Panc1 (cell line): ENCODE measurements around the gene AACS.
"Not testable (repeated sequence)": the region's sequence is repeated elsewhere in the genome, so short reads cannot be mapped to it uniquely, and the experiment has no call there.

Source experiments
- SIN3A ChIP-seq: IDR thresholded peaks from 2 replicates; pipeline ENCODE4 v1.6.1; 2012; ENCODE audit warnings: low read depth, mild to moderate bottlenecking, low read length, moderate library complexity, borderline replicate concordance; ENCODE audit not compliant: insufficient read depth
- TF ChIP-seq, protein P1 (sequence below): fragments of 450-650 bp; IDR thresholded peaks from 2 replicates; pipeline ENCODE4 v1.5.1; 2017; ENCODE audit warnings: mild to moderate bottlenecking

DNA sequence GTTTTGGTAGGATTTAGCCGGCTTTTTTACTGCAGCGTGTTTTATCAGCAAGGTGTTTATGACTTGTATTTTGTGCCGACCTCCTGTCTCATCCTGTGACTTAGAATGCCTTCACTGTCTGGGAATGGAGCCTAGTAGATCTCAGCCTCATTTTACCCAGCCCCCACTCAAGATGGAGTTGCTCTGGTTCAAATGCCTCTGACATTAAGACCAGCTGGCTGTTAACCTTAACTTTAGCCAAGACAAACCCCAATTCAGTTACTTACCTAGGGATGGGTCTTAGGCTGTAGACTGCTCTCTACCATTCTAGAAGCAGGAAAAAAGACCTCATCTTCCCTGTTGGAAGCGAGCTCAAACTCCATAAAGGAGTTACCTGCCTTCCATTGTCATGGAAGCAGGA lies 1.7 kb upstream of the AACS start:
- not testable (repeated sequence) for TF ChIP-seq SIN3A
- TF ChIP-seq, protein P1, sequence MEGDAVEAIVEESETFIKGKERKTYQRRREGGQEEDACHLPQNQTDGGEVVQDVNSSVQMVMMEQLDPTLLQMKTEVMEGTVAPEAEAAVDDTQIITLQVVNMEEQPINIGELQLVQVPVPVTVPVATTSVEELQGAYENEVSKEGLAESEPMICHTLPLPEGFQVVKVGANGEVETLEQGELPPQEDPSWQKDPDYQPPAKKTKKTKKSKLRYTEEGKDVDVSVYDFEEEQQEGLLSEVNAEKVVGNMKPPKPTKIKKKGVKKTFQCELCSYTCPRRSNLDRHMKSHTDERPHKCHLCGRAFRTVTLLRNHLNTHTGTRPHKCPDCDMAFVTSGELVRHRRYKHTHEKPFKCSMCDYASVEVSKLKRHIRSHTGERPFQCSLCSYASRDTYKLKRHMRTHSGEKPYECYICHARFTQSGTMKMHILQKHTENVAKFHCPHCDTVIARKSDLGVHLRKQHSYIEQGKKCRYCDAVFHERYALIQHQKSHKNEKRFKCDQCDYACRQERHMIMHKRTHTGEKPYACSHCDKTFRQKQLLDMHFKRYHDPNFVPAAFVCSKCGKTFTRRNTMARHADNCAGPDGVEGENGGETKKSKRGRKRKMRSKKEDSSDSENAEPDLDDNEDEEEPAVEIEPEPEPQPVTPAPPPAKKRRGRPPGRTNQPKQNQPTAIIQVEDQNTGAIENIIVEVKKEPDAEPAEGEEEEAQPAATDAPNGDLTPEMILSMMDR, result not testable (repeated sequence)
